Breast epithelium (tissue), 4 donors: ENCODE measurements around the gene ARHGAP21. TPM values are rescaled to one million over a fixed set of nuclear protein-coding genes. Genes with fewer than 3 reads are reported as not detected.

Source experiments
- DNase-seq, 2 donors: peaks; one replicate each; pipeline ENCODE4 v3.0.0-alpha.2; 2019; ENCODE audit warnings: low spot score in 2 of 2
- H3K27ac ChIP-seq, 2 donors: fragments of 200-600 bp; sonication (generic) in 1 of 2; one replicate each; pipeline ENCODE4 v1.5.1; 2016 to 2019; ENCODE audit warnings: mild to moderate bottlenecking in 1 of 2
- H3K27me3 ChIP-seq, 2 donors: fragments of 200-600 bp; sonication (generic) in 1 of 2; one replicate each; pipeline versions ENCODE4 v1.5.1 to v1.6.0; 2017 to 2019; ENCODE audit warnings: control low read depth in 1 of 2, mild to moderate bottlenecking in 1 of 2
- H3K36me3 ChIP-seq: fragments of 200-600 bp; one replicate; pipeline ENCODE4 v1.5.1; 2019
- H3K4me1 ChIP-seq, 2 donors: fragments of 200-600 bp; sonication (generic); one replicate each; pipeline ENCODE4 v1.5.1; 2016 to 2019; ENCODE audit warnings: control low read depth in 1 of 2
- H3K4me3 ChIP-seq, 3 donors: fragments of 200-600 bp; sonication (generic); 1 replicate in 2 of 3; 2 replicates in 1 of 3; pipeline ENCODE4 v1.5.1; 2016 to 2019; ENCODE audit warnings: mild to moderate bottlenecking in 3 of 3, moderate library complexity in 2 of 3
- H3K9me3 ChIP-seq, 2 donors: fragments of 200-600 bp; sonication (generic) in 1 of 2; one replicate each; pipeline ENCODE4 v1.5.1; 2016 to 2019; ENCODE audit warnings: control low read depth in 1 of 2
- CTCF ChIP-seq, 3 donors: fragments of 450-650 bp; IDR thresholded peaks; one replicate each; pipeline ENCODE4 v1.5.1; 2016 to 2017; ENCODE audit warnings: antibody characterized with exemption in 3 of 3, mild to moderate bottlenecking in 3 of 3, moderate library complexity in 3 of 3
- POLR2A ChIP-seq: fragments of 450-650 bp; IDR thresholded peaks from one replicate; pipeline ENCODE4 v1.6.1; 2016; ENCODE audit warnings: antibody characterized with exemption, mild to moderate bottlenecking, moderate library complexity
- POLR2AphosphoS5 ChIP-seq, 3 donors: sonication (generic); formaldehyde crosslinking; IDR thresholded peaks; one replicate each; pipeline ENCODE4 v1.6.1; 2017; ENCODE audit warnings: antibody characterized with exemption in 3 of 3
- intact Hi-C: fragments of 100-400 bp; cut with DNase I; formaldehyde crosslinking; loops from one replicate; pipeline ENCODE4 v1.15.1; 2023; ENCODE audit warnings: low total_unique reads
- total RNA-seq, 3 donors: library from RNA; depleted of rRNA; stranded (reverse); fragments of >200 nt; gene quantifications; one replicate each; pipeline ENCODE4 v1.1.0, GENCODE V29; 2016

The ARHGAP21 gene
- total RNA-seq, 3 donors from 2014 or later = 67.5 to 203 (median 105) TPM

- H3K27me3 ChIP-seq = no peaks in the 10 kb centered on the region
- H3K36me3 ChIP-seq = no peaks in the 10 kb centered on the region
- TF ChIP-seq CTCF (IDR thresholded peaks at IDR 0.05) (no peak), POLR2AphosphoS5 (IDR thresholded peaks at IDR 0.05) (no peak), POLR2A (no peak)
- intact Hi-C loops = no loop called here
- no peaks in the 10 kb centered on the region for H3K9me3 ChIP-seq
- no peak overlapping the region for H3K27ac ChIP-seq
- H3K4me1 ChIP-seq = no peaks in the 10 kb centered on the region
- no peak for DNase-seq
- no peak overlapping the region for H3K4me3 ChIP-seq
Measured at GRCh38 chr10:24574578-24575155, 149.0 kb downstream of the ARHGAP21 start.

GRCh38 chr10:24574161-24574560, 149.5 kb downstream of the ARHGAP21 start:
- DNase-seq = no peak
- Histone ChIP-seq H3K27me3 (no peaks in the 10 kb centered on the region), H3K36me3 (no peaks in the 10 kb centered on the region), H3K27ac (no peak overlapping the region), H3K4me1 (no peaks in the 10 kb centered on the region), H3K9me3 (no peaks in the 10 kb centered on the region), H3K4me3 (no peak overlapping the region)
- no peak for TF ChIP-seq CTCF (IDR thresholded peaks at IDR 0.05)
- TF ChIP-seq POLR2A = no peak
- TF ChIP-seq POLR2AphosphoS5 (IDR thresholded peaks at IDR 0.05) = no peak
- intact Hi-C loops = no loop called here

GRCh38 chr10:24571870-24572450, 151.7 kb downstream of the ARHGAP21 start:
- no peaks in the 10 kb centered on the region for H3K9me3 ChIP-seq
- no peaks in the 10 kb centered on the region for H3K4me1 ChIP-seq
- no peak for DNase-seq
- TF ChIP-seq CTCF (IDR thresholded peaks at IDR 0.05) (no peak), POLR2AphosphoS5 (IDR thresholded peaks at IDR 0.05) (no peak), POLR2A (no peak)
- H3K36me3 ChIP-seq = no peaks in the 10 kb centered on the region
- no peaks in the 10 kb centered on the region for H3K27me3 ChIP-seq
- H3K27ac ChIP-seq = no peak overlapping the region
- intact Hi-C loops = no loop called here
- no peak overlapping the region for H3K4me3 ChIP-seq

- H3K9me3 ChIP-seq = no peaks in the 10 kb centered on the region
- DNase-seq = no peak
- H3K4me3 ChIP-seq = no peak overlapping the region
- no peaks in the 10 kb centered on the region for H3K36me3 ChIP-seq
- H3K27me3 ChIP-seq = no peaks in the 10 kb centered on the region
- intact Hi-C loops = no loop called here
- no peak overlapping the region for H3K27ac ChIP-seq
- TF ChIP-seq CTCF (IDR thresholded peaks at IDR 0.05) (no peak), POLR2AphosphoS5 (IDR thresholded peaks at IDR 0.05) (no peak), POLR2A (no peak)
- H3K4me1 ChIP-seq = no peaks in the 10 kb centered on the region
Measured at GRCh38 chr10:24570658-24571426, 152.8 kb downstream of the ARHGAP21 start.
